22Rv1 (cell line): ENCODE measurements around the gene PSMA6.

Experiments used
- CTCF ChIP-seq: fragments of 450-650 bp; IDR thresholded peaks from 2 replicates; pipeline ENCODE4 v1.5.1; 2017; ENCODE audit warnings: mild to moderate bottlenecking
- ZFX ChIP-seq: fragments of 450-650 bp; IDR thresholded peaks from 2 replicates; pipeline ENCODE4 v1.6.1; 2017; ENCODE audit warnings: antibody characterized with exemption, borderline replicate concordance

GRCh38 chr14:35355981-35356841, 64.0 kb downstream of the PSMA6 start:
- no peak for TF ChIP-seq CTCF
- TF ChIP-seq ZFX: no peak
